Keratinocyte (primary cell): ENCODE data around the gene SLC66A1. TPM values are rescaled to one million over a fixed set of nuclear protein-coding genes. Genes with fewer than 3 reads are reported as not detected.

Experiments
- DNase-seq: peaks from one replicate; pipeline ENCODE4 v3.0.0-alpha.2; 2011; ENCODE audit warnings: low read depth, missing footprints, low spot score
- FAIRE-seq: peaks from 2 replicates; lab custom pipeline; 2011; peaks lifted over from hg19 to GRCh38; lab: Jason Lieb, UNC
- H2AFZ ChIP-seq: 2 replicates; pipeline ENCODE4 v1.6.0; 2012; ENCODE audit warnings: low read length, control low read depth, inconsistent platforms; ENCODE audit not compliant: control insufficient read depth
- H3K27ac ChIP-seq: 2 replicates; pipeline ENCODE4 v1.5.1; 2011; ENCODE audit warnings: low read length; ENCODE audit not compliant: control insufficient read depth, insufficient read depth
- H3K27me3 ChIP-seq: 3 replicates; pipeline ENCODE4 v1.6.0; 2011; ENCODE audit warnings: low read length; ENCODE audit not compliant: control insufficient read depth, insufficient read depth; ENCODE audit errors: extremely low read depth
- H3K36me3 ChIP-seq, 2 experiments: 2 replicates in 1 of 2; 3 replicates in 1 of 2; pipeline ENCODE4 v1.5.1; 2011; ENCODE audit warnings: low read length in 2 of 2, mild to moderate bottlenecking in 1 of 2; ENCODE audit not compliant: control insufficient read depth in 2 of 2, insufficient read depth in 2 of 2; ENCODE audit errors: extremely low read depth in 1 of 2
- H3K4me1 ChIP-seq: 3 replicates; pipeline ENCODE4 v1.5.1; 2011; ENCODE audit warnings: low read length; ENCODE audit not compliant: control insufficient read depth, insufficient read depth; ENCODE audit errors: extremely low read depth
- H3K4me2 ChIP-seq: 3 replicates; pipeline ENCODE4 v1.6.0; 2011; ENCODE audit warnings: low read depth, low read length; ENCODE audit not compliant: control insufficient read depth, insufficient read depth; ENCODE audit errors: extremely low read depth
- H3K4me3 ChIP-seq, 3 experiments: fragments of 200-600 bp in 1 of 3; sonication (generic) in 1 of 3; 2 replicates in 2 of 3; 3 replicates in 1 of 3; pipeline ENCODE4 v1.5.1; 2011 to 2016; ENCODE audit warnings: low read length in 3 of 3, mild to moderate bottlenecking in 3 of 3, control low read depth in 2 of 3, inconsistent platforms in 1 of 3, low read depth in 1 of 3, mixed read lengths in 1 of 3, mixed run types in 1 of 3, moderate library complexity in 1 of 3; ENCODE audit not compliant: control insufficient read depth in 2 of 3, insufficient read depth in 2 of 3; ENCODE audit errors: extremely low read depth in 1 of 3
- H3K79me2 ChIP-seq: 2 replicates; pipeline ENCODE4 v1.6.0; 2012; ENCODE audit warnings: low read length; ENCODE audit not compliant: control insufficient read depth, insufficient read depth
- H3K9ac ChIP-seq: 3 replicates; pipeline ENCODE4 v1.6.0; 2011; ENCODE audit warnings: low read length; ENCODE audit not compliant: control insufficient read depth, insufficient read depth; ENCODE audit errors: extremely low read depth
- H3K9me1 ChIP-seq: 3 replicates; pipeline ENCODE4 v1.6.0; 2011; ENCODE audit warnings: low read length; ENCODE audit not compliant: control insufficient read depth, insufficient read depth; ENCODE audit errors: extremely low read depth
- H3K9me3 ChIP-seq: 2 replicates; pipeline ENCODE4 v1.5.1; 2012; ENCODE audit warnings: low read depth, low read length; ENCODE audit not compliant: control insufficient read depth
- H4K20me1 ChIP-seq: 3 replicates; pipeline ENCODE4 v1.6.0; 2011; ENCODE audit warnings: low read length; ENCODE audit not compliant: control insufficient read depth, insufficient read depth; ENCODE audit errors: extremely low read depth
- EZH2 ChIP-seq: IDR thresholded peaks from one replicate; pipeline ENCODE4 v1.6.1; 2012; ENCODE audit warnings: inconsistent platforms, mild to moderate bottlenecking, low read length, moderate library complexity
- dilution Hi-C: fragments of 300-500 bp; cut with MboI; formaldehyde crosslinking; loops from one replicate; pipeline ENCODE4 v1.7.0; 2020; ENCODE audit warnings: low sequenced_read_pairs; ENCODE audit not compliant: extremely low pct_ligation_motif_present
- polyA plus RNA-seq, 5 experiments: library from polyadenylated mRNA; depleted of rRNA in 3 of 5; stranded (reverse) in 3 of 5; stranded (forward) in 1 of 5; unstranded in 1 of 5; fragments of >200 nt; gene quantifications; 1 replicate in 1 of 5; 2 replicates in 3 of 5; 3 replicates in 1 of 5; pipeline versions ENCODE4 v1.2.1 to v1.2.3, GENCODE V29; 2011 to 2012; ENCODE audit warnings: missing spikeins in 2 of 5, low read depth in 1 of 5, low replicate concordance in 1 of 5
- TF ChIP-seq, protein P1 (sequence below), 3 experiments: IDR thresholded peaks in 1 of 3; conservative IDR thresholded peaks in 1 of 3; optimal IDR thresholded peaks in 1 of 3; 2 replicates in 2 of 3; 3 replicates in 1 of 3; pipeline versions ENCODE3 to v1.5.1; 2011; ENCODE audit warnings: low read length in 3 of 3, mild to moderate bottlenecking in 3 of 3, moderate library complexity in 2 of 3, control low read depth in 1 of 3, inconsistent platforms in 1 of 3; ENCODE audit not compliant: insufficient read depth in 2 of 3; ENCODE audit errors: extremely low read depth in 1 of 3

The SLC66A1 gene
- polyA plus RNA-seq, 1 donor (not counting 4 experiments of a cell fraction or from before 2014, with no cell fraction given), result 8.0 TPM

DNA sequence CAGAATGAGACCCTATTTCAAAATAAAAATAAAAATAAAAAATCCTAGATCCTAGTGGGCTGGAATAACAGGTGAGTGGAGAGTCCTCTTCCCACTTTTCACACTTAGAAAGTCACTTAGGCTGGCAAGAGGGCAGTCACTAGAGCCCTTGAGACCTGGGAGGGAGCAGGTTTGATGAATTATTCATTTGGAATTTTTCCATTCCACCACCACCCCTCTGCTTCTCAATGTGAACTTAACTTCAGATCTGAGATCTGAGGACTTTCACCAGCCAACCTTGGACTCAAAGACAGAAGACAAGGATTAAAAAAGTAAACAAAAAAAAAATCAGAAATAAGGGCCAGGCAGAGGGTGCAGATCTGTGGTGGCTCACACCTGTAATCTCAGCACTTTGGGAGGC is 40.1 kb upstream of the SLC66A1 start:
- no peak for FAIRE-seq
- no peaks in the 10 kb centered on the region for H4K20me1 ChIP-seq

GRCh38 chr1:19273106-19273843 is 38.9 kb upstream of the SLC66A1 start:
- no peak overlapping the region for H3K4me2 ChIP-seq
- DNase-seq (no peak), FAIRE-seq (no peak)
- TF ChIP-seq, protein P1, sequence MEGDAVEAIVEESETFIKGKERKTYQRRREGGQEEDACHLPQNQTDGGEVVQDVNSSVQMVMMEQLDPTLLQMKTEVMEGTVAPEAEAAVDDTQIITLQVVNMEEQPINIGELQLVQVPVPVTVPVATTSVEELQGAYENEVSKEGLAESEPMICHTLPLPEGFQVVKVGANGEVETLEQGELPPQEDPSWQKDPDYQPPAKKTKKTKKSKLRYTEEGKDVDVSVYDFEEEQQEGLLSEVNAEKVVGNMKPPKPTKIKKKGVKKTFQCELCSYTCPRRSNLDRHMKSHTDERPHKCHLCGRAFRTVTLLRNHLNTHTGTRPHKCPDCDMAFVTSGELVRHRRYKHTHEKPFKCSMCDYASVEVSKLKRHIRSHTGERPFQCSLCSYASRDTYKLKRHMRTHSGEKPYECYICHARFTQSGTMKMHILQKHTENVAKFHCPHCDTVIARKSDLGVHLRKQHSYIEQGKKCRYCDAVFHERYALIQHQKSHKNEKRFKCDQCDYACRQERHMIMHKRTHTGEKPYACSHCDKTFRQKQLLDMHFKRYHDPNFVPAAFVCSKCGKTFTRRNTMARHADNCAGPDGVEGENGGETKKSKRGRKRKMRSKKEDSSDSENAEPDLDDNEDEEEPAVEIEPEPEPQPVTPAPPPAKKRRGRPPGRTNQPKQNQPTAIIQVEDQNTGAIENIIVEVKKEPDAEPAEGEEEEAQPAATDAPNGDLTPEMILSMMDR (optimal IDR thresholded peaks at IDR 0.05 in 1 of 3, IDR thresholded peaks at IDR 0.05 in 1 of 3, conservative IDR thresholded peaks at IDR 0.05 in 1 of 3; ENCODE audit: extremely low read depth in 1 of 3, insufficient read depth in 2 of 3, low read length in 3 of 3), result no peak
- TF ChIP-seq EZH2, result no peak
- no peak overlapping the region for H3K9ac ChIP-seq
- H3K4me1 ChIP-seq, result no peaks in the 10 kb centered on the region
- no peak overlapping the region for H3K4me3 ChIP-seq
- H3K79me2 ChIP-seq, result no peaks in the 10 kb centered on the region
- H3K9me3 ChIP-seq, result peaks cover 3% of the 10 kb centered on the region
- H3K27me3 ChIP-seq, result peaks cover 10% of the 10 kb centered on the region
- H4K20me1 ChIP-seq, result no peaks in the 10 kb centered on the region
- no peak overlapping the region for H3K27ac ChIP-seq
- dilution Hi-C loops, result no loop called here
- H3K36me3 ChIP-seq, result no peaks in the 10 kb centered on the region
- H2AFZ ChIP-seq, result no peak overlapping the region
- no peaks in the 10 kb centered on the region for H3K9me1 ChIP-seq

More for the DNA sequence above, 40.1 kb upstream of the SLC66A1 start:
- Histone ChIP-seq H3K27me3 (peaks cover 10% of the 10 kb centered on the region), H3K4me2 (no peak overlapping the region), H3K79me2 (no peaks in the 10 kb centered on the region), H3K4me1 (no peaks in the 10 kb centered on the region), H3K9me1 (no peaks in the 10 kb centered on the region), H3K27ac (no peak overlapping the region), H2AFZ (no peak overlapping the region), H3K9me3 (peaks cover 3% of the 10 kb centered on the region), H3K4me3 (no peak overlapping the region), H3K36me3 (no peaks in the 10 kb centered on the region), H3K9ac (no peak overlapping the region)
- dilution Hi-C loops, result no loop called here
- TF ChIP-seq EZH2, result no peak
- TF ChIP-seq, protein P1 (optimal IDR thresholded peaks at IDR 0.05 in 1 of 3, IDR thresholded peaks at IDR 0.05 in 1 of 3, conservative IDR thresholded peaks at IDR 0.05 in 1 of 3; ENCODE audit: extremely low read depth in 1 of 3, insufficient read depth in 2 of 3, low read length in 3 of 3), result no peak
- DNase-seq, result no peak
